ENCODE data around the gene RBM27.
"Not testable (repeated sequence)": the region's sequence is repeated elsewhere in the genome, so short reads cannot be mapped to it uniquely, and the experiment has no call there.

The RBM27 gene, protein sequence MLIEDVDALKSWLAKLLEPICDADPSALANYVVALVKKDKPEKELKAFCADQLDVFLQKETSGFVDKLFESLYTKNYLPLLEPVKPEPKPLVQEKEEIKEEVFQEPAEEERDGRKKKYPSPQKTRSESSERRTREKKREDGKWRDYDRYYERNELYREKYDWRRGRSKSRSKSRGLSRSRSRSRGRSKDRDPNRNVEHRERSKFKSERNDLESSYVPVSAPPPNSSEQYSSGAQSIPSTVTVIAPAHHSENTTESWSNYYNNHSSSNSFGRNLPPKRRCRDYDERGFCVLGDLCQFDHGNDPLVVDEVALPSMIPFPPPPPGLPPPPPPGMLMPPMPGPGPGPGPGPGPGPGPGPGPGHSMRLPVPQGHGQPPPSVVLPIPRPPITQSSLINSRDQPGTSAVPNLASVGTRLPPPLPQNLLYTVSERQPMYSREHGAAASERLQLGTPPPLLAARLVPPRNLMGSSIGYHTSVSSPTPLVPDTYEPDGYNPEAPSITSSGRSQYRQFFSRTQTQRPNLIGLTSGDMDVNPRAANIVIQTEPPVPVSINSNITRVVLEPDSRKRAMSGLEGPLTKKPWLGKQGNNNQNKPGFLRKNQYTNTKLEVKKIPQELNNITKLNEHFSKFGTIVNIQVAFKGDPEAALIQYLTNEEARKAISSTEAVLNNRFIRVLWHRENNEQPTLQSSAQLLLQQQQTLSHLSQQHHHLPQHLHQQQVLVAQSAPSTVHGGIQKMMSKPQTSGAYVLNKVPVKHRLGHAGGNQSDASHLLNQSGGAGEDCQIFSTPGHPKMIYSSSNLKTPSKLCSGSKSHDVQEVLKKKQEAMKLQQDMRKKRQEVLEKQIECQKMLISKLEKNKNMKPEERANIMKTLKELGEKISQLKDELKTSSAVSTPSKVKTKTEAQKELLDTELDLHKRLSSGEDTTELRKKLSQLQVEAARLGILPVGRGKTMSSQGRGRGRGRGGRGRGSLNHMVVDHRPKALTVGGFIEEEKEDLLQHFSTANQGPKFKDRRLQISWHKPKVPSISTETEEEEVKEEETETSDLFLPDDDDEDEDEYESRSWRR

DNA sequence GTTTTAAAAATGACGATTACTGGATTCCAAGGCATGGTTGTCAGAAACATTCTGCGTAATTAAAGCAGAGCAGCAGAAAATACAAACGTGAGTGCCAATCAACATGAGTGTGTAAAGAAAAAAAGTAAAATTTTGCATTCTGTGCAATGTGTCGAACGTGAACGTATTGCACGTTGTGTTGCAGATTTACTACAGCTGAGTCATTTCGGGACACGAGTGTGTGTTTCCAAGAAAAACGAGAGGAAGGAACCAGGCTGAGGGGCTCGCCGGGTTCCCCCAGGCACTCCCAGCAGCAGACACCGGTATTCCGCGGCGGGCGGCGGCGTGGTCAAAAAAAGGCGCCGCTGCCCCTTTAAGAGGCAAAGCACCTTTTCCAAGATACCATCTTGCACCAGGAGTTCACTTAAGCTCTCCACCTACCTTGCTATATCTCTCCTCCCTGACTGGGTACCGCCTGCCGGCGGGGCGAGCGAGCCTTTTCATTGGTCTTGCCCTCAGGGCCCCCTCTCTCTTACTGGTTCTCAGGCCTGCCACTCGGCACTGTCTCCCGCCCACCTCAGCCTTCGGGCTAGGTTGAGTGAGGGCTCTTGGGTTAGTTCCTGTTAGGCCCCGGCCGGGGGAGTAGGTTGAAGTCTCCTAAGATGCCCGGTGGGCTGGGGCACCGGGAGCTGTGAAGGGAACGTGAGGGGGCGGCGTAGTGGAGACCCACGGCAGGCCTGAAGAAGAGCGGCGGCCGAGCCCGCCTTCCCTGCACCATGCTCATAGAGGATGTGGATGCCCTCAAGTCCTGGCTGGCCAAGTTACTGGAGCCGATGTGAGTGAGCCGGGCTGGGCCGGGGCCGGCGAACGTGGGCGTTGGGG lies at the start of gene RBM27:
TSS of gene RBM27 (plus strand) at position 595 of the 861 bp plus-strand sequence. CDS start at position 756, 161 bp downstream.
- peak; percentile 98 for DNase-seq

- DNase-seq: no peak
These were observed 45.1 kb upstream of the RBM27 start for GRCh38 chr5:146158255-146158654.

DNA sequence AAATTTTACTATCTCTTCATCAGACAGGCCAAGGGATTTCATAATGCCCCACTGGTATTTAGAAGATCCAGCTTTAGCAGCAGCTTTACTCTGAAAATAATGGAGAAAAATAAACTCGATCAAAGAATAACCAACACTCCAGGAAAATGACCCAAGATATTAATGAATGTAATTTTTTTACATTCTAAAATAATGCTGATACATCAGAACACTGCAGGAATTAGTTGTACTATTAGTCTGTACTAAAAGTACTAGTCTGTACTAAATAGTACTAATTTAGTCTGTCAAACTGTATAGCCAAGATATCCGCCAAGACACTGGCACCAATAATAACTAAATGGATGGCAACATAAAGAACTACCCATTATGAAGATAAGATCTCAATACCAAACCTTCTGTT lies 39.0 kb upstream of the RBM27 start:
- no peak for DNase-seq

DNA sequence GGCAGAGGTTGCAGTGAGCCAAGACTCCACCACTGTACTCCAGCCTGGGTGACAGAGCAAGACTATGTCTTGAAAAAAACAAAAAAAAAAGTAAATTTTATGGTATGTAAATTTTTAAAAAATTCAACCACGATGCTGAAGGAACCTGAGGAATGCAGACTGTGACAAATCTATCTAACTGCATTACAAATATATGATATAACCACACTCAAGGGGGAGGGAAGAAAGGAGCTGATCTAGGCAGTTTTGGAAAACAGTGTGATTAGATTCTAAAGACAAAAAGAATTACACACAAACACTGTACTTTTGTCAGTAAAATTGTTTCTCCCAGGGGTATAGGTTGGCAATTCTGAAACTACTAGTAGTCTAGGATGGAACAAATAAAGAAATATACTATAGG lies 37.9 kb upstream of the RBM27 start:
- DNase-seq: no peak

GRCh38 chr5:146165903-146166302 lies 37.5 kb upstream of the RBM27 start:
- no peak for DNase-seq

DNA sequence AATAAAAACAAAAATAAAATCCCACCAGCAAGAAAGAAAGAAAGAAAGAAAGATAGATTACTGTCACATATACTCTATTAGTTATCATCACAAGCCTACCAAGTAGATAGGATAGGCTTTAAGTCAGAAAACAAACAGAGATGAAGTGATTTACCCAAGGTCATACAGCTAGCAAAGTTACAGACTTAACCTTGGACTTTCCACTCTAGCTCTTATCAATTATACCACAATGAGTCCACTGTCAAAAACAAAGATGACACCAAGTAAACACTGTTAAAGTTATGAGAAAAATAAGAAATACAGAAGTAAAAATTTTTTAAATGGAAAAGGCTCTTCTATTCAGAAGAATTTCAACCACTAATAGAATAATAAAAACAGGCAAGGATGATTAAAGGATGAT lies 34.3 kb upstream of the RBM27 start:
- DNase-seq: no peak

- DNase-seq: not testable (repeated sequence)
These were observed 30.4 kb upstream of the RBM27 start for GRCh38 chr5:146173049-146173448.

- DNase-seq: peak; percentile 40
These were observed 29.8 kb upstream of the RBM27 start for GRCh38 chr5:146173597-146173996.

DNA sequence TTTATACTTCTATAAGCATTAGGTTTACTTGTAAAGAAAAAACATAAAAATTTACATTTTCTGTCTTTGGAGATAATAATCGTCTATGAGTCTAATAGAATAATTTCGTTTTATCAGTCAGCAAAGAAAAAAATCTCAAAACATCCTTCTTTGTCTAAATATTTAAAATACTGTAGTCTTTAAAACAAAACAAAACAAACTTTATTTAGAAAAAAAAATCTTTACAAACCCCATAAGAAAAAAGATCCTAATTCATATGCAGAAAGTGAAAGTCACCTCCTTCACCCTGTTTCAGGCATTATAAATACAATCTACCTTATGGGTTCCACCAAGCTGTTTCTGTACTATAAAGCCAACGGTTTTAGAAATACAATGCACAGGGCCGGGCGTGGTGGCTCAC lies 26.6 kb upstream of the RBM27 start:
- DNase-seq: no peak

DNA sequence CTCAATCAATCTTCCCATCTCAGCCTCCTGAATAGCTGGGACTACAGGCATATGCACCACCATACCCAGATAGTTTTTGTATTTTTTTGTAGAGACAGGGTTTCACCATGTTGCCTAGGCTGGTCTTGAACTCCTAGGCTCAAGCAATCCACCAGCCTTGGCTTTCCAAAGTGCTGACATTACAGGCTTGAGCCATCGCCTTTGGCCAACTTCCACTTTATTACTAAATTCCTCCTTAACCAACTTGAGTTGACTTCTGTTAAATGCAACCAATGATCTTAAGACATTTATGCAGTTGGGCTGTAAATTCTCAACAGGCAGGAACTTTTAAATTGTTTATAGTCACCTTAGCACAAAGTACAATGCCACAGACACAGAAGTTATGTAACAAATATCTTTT lies 23.7 kb upstream of the RBM27 start:
- no peak for DNase-seq

- not testable (repeated sequence) for DNase-seq
These were observed 20.0 kb upstream of the RBM27 start for GRCh38 chr5:146183403-146183802.

DNA sequence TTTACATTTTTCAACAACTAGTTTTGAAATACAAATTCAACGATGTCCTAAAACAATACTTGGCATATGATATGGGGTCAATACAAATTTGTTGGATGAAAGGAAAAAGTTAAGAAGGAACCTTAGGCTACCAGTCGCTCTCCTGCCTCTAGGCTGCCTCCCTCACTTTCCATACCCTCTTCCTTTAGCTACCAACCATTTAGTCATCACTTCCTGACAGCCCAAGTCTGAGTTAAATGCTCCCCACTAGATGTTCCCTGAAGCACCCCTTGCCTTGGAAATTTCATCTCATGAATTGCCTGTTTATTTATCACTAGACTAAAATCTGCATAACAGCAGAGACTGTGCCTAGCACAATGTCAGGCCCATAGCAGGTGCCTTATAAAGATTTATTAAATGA lies 18.2 kb upstream of the RBM27 start:
- DNase-seq: no peak

DNA sequence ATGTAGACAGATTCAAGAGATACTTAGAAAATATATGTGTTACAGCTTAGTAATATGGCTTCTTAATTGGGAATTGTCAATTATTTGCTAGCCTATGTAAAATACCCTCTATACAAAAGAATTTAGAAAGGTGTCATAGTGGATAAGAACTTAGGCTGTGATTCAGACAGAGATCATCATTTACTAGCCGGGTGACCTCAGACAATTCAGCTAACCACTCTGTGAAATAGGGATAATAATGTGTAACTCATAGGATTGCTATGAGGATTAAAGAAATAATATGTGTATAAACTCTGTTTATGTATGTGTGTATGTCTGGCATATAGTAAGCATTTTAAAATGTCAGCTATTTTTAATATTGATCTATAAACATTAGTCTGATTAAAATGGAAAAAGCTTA lies 15.0 kb upstream of the RBM27 start:
- DNase-seq: no peak

DNA sequence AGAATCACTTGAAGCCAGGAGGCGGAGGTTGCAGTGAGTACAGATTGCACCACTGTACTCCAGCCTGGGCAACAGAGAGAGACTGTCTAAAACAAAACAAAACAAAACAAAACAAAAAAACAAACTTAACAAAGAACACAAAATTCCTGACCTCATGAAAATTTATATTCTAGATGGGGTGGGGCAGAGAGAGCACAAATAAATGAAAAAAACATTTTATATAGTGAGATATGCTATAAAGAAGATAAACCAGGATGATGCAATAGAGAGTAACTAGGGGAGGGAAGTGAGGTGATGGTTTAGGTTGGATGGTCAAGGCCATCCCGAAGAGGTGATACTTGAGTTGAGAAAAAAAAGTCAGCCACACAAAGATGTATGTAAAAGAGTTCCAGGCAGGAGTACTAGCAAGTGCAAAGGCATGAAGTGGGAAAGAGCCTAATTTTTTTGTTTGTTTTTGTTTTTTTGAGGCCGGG lies 10.8 kb upstream of the RBM27 start:
- no peak for DNase-seq

DNA sequence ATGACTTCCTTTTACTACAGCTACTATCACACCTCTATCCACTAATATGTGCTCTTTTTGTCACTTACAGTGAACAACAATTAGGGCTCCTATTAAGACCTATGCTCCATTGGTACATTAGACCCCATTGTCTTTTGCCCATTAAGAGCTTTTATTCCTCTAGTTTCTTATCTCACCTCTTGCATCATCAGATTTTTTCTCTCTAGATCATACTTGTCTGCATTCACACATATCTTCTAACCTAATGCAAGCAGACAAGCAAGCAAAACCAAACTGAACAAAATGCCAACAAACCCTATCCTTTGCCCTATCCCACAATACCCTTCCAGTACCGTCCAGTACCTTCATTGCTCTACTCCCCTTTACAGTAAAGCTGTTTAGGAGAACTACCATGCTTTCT lies 10.1 kb upstream of the RBM27 start:
- DNase-seq: no peak

- not testable (repeated sequence) for DNase-seq
These were observed 8.4 kb upstream of the RBM27 start for GRCh38 chr5:146194997-146195396.

GRCh38 chr5:146196459-146197048 lies 6.9 kb upstream of the RBM27 start:
- no peak for DNase-seq

DNA sequence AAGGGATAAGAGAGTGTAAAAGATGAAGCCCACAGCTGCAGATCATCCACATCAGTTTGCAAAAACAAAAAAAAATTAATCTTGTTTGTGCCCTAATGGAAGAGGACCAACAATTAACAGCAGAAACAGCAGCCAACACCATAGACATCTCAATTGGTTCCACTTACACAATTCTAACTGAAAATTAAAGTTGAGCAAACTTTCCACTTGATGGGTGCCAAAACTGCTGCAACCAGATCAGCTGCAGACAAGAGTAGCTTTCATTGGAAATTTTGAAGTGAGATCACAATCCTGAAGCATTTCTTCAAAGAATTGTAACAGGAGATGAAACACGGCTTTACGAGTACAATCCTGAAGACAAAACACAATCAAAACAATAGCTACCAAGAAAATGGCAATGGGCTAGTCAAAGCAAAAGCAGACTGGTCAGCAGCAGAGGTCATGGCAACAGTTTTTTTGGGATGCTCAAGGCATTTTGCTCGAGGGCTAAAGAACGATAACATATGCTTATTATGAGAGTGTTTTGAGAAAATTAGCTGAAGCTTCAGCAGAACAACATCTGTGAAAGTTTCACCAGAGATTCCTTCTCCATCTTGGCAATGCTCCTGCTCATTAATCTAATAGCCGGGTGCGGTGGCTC lies 4.1 kb upstream of the RBM27 start:
- no peak for DNase-seq

GRCh38 chr5:146201795-146202194 lies 1.6 kb upstream of the RBM27 start:
- not testable (repeated sequence) for DNase-seq

- DNase-seq: no peak
These were observed 427 bp downstream of the RBM27 start for GRCh38 chr5:146203872-146204192.

DNA sequence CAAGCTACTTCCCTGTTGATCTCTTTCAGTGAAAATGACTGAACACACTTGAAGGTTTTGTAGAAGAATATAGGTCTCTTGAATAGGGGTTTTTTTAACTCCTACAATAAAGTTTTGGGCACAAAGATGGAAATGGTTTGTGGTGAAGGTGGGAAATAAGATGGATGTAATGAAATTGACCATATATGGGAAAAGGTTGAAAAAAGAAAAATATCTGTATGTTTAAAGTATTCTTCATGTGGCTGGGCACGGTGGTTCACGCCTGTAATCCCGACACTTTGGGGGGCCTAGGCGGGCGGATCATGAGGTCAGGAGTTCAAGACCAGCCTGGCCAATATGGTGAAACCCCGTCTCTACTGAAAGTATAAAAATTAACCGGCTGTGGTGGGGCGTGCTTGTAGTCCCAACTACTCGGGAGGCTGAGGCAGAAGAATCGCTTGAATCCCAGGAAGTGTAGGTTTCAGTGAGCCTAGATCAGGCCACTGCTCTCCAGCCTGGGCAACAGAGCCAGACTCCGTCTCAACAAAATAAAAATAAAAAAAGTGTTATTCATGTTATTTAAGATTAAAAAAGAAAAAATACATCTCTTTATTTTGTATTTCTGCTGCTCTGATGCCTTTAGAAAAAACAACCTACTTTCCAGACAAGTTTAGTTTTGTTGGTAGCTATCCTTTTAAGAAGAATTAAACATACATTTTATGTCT lies 2.2 kb downstream of the RBM27 start:
- DNase-seq: peak; percentile 32
